ENCODE data around the gene TGM3.

TGM3 gene

DNA sequence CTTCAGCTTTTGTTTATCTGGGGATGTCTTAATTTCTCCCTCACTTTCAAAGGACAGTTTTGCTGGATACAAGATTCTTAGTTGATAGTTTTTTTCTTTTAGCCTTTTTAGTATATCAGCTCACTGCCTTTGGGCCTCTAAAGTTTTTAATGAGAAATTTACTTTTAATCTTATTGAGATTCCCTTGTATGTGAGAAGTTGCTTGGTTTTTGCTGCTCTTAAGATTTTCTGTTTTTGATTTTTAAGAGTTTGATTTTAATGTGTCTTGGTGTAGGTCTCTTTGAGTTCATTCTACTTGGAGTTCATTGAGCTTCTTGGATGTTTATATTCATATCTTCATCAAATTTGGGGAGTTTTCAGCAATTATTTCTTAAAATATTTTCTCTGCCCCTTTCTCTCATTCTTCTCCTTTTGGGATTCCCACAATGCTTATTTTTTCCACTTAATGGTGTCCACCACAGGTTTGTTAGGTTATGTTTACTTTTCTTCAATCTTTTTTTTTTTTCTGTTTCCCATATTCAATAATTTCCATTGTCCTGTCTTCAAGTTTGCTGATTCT, 65.3 kb downstream of the TGM3 start:
- no peak for DNase-seq (ENCODE audit: low read depth, low spot score)
- ChIA-PET CTCF (no interaction called here), POLR2A (no interaction called here)
- TF ChIP-seq, protein P1, sequence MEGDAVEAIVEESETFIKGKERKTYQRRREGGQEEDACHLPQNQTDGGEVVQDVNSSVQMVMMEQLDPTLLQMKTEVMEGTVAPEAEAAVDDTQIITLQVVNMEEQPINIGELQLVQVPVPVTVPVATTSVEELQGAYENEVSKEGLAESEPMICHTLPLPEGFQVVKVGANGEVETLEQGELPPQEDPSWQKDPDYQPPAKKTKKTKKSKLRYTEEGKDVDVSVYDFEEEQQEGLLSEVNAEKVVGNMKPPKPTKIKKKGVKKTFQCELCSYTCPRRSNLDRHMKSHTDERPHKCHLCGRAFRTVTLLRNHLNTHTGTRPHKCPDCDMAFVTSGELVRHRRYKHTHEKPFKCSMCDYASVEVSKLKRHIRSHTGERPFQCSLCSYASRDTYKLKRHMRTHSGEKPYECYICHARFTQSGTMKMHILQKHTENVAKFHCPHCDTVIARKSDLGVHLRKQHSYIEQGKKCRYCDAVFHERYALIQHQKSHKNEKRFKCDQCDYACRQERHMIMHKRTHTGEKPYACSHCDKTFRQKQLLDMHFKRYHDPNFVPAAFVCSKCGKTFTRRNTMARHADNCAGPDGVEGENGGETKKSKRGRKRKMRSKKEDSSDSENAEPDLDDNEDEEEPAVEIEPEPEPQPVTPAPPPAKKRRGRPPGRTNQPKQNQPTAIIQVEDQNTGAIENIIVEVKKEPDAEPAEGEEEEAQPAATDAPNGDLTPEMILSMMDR (IDR thresholded peaks at IDR 0.05; ENCODE audit: insufficient read depth, low read length, missing control alignments): no peak
- no peak overlapping the region for H3K4me3 ChIP-seq (ENCODE audit: low read depth, low read length)

DNA sequence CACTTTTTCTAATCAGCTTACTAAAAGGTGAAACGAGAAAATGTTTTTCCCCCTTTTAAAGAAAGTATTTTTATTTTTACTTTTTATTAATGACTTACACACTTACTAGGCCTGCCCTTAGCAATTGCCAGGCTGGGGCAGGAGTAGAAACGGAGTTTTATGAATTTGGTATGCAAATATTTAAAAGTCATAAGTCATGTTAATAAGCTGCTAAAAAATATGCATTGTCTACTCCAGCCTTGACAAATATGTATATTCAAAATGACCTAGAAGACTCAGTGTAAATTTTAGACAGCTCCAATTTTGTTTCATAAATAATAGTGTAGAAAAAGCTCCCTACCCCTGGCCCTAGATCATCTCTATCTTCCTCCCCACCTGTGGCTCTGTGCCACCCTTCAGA, 67.4 kb downstream of the TGM3 start:
- no peak overlapping the region for H3K4me3 ChIP-seq (ENCODE audit: low read depth, low read length)
- ChIA-PET CTCF (interaction anchor here (0.6 to 2.2 kb wide), 5 partner anchors 28 to 155 kb away, joined by 3 to 12 read pairs (median 3); no protein-coding TSS in a partner anchor), POLR2A (no interaction called here)
- TF ChIP-seq, protein P1 (IDR thresholded peaks at IDR 0.05; ENCODE audit: insufficient read depth, low read length, missing control alignments): no peak
- DNase-seq (ENCODE audit: low read depth, low spot score): no peak

DNA sequence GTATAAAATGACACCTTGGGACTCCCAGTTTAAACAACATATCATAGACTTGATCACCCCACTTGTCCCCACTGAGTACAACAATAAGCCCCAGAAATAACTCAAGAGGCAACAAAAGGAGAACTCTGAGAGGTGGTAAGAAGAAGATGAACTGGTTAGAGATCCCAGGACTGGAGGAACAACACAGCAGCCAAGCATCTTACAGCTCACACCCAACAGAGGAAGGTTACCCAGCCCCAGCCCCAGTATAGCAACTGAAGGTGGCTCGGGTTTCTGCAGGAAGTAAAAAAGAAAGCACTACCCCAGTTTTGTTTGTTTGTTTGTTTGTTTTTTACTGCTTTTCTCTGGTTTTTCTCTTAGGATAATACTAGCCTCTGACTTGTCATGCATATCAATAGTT, 67.8 kb downstream of the TGM3 start:
- H3K4me3 ChIP-seq (ENCODE audit: low read depth, low read length): no peak overlapping the region
- TF ChIP-seq, protein P1 (IDR thresholded peaks at IDR 0.05; ENCODE audit: insufficient read depth, low read length, missing control alignments): no peak
- POLR2A ChIA-PET: no interaction called here

DNA sequence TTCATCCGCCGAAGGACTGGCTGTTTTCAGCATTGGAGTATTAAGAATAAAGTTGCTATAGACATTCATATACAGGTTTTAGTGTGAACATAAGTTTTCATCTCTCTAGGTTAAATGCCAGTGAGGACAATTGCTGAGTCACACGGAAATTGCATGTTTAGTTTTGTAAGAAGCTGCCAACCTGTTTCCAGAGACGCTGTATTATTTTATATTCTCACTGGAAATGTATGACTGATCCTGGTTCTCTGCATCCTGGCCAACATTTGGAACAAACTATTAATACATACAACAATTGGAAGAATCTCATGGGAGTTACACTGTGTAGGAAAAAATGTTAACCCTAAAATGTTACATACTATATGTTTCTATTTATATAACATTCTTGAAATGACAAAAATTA, 68.2 kb downstream of the TGM3 start:
- peak; percentile 16 for DNase-seq (ENCODE audit: low read depth, low spot score)
- CTCF ChIA-PET: interaction anchor here (0.6 to 2.2 kb wide), 4 partner anchors 27 to 156 kb away, joined by 3 to 12 read pairs (median 3); no protein-coding TSS in a partner anchor
- POLR2A ChIA-PET: no interaction called here
- TF ChIP-seq, protein P1 (IDR thresholded peaks at IDR 0.05; ENCODE audit: insufficient read depth, low read length, missing control alignments): no peak
- H3K4me3 ChIP-seq (ENCODE audit: low read depth, low read length): no peak overlapping the region

More for the DNA sequence above, 67.8 kb downstream of the TGM3 start:
- CTCF ChIA-PET: interaction anchor here (0.6 to 2.2 kb wide), 5 partner anchors 28 to 155 kb away, joined by 3 to 12 read pairs (median 3); no protein-coding TSS in a partner anchor
- no peak for DNase-seq (ENCODE audit: low read depth, low spot score)

GRCh38 chr20:2365091-2365490, 69.3 kb downstream of the TGM3 start:
- no peak overlapping the region for H3K4me3 ChIP-seq (ENCODE audit: low read depth, low read length)
- POLR2A ChIA-PET: no interaction called here
- DNase-seq (ENCODE audit: low read depth, low spot score): no peak
- CTCF ChIA-PET: interaction anchor here (1.1 to 2.0 kb wide), 2 partner anchors 22 to 38 kb away, joined by 3 to 8 read pairs; no protein-coding TSS in a partner anchor
- TF ChIP-seq, protein P1 (IDR thresholded peaks at IDR 0.05; ENCODE audit: insufficient read depth, low read length, missing control alignments): no peak

GRCh38 chr20:2365666-2366065, 69.9 kb downstream of the TGM3 start:
- CTCF ChIA-PET: interaction anchor here (1.0 to 2.0 kb wide), 3 partner anchors 21 to 86 kb away, joined by 3 to 8 read pairs (median 3); no protein-coding TSS in a partner anchor
- DNase-seq (ENCODE audit: low read depth, low spot score): no peak
- POLR2A ChIA-PET: no interaction called here
- H3K4me3 ChIP-seq (ENCODE audit: low read depth, low read length): no peak overlapping the region
- TF ChIP-seq, protein P1 (IDR thresholded peaks at IDR 0.05; ENCODE audit: insufficient read depth, low read length, missing control alignments): no peak

Data from AG04449 (cell line).